Smooth muscle cell (in vitro differentiated cells): ENCODE data around the gene GPRIN3. TPM values are rescaled to one million over a fixed set of nuclear protein-coding genes. Genes with fewer than 3 reads are reported as not detected.
"Not testable (repeated sequence)": the region's sequence is repeated elsewhere in the genome, so short reads cannot be mapped to it uniquely, and the experiment has no call there.

Experiments used
- DNase-seq: peaks from one replicate; lab custom pipeline; 2025; ENCODE audit not compliant: unreplicated experiment; lab: John Stamatoyannopoulos, UW
- H2AFZ ChIP-seq: fragments of 200-600 bp; sonication (generic); 2 replicates; pipeline ENCODE4 v1.6.0; 2016; ENCODE audit warnings: antibody characterized with exemption, low read depth, mild to moderate bottlenecking
- H3F3A ChIP-seq: fragments of 200-600 bp; sonication (generic); 2 replicates; pipeline ENCODE4 v1.6.0; 2017; ENCODE audit warnings: antibody characterized with exemption, low read depth
- H3K27ac ChIP-seq: fragments of 200-600 bp; sonication (generic); 2 replicates; pipeline ENCODE4 v1.5.1; 2016; ENCODE audit warnings: low read depth, mild to moderate bottlenecking
- H3K27me3 ChIP-seq: fragments of 200-600 bp; sonication (generic); 2 replicates; pipeline ENCODE4 v1.6.1; 2016; ENCODE audit warnings: low read depth, mild to moderate bottlenecking
- H3K36me3 ChIP-seq: fragments of 200-600 bp; sonication (generic); 2 replicates; pipeline ENCODE4 v1.5.1; 2016; ENCODE audit warnings: low read depth
- H3K4me1 ChIP-seq: fragments of 200-600 bp; sonication (generic); 2 replicates; pipeline ENCODE4 v1.5.1; 2016; ENCODE audit warnings: low read depth
- H3K4me2 ChIP-seq: fragments of 200-600 bp; sonication (generic); 2 replicates; pipeline ENCODE4 v1.6.0; 2016; ENCODE audit warnings: mild to moderate bottlenecking
- H3K4me3 ChIP-seq: fragments of 200-600 bp; sonication (generic); 2 replicates; pipeline ENCODE4 v1.5.1; 2016; ENCODE audit warnings: mild to moderate bottlenecking
- H3K79me2 ChIP-seq: fragments of 200-600 bp; sonication (generic); 2 replicates; pipeline ENCODE4 v1.6.0; 2016; ENCODE audit warnings: low read depth, mild to moderate bottlenecking
- H3K9ac ChIP-seq: fragments of 200-600 bp; sonication (generic); 2 replicates; pipeline ENCODE4 v1.6.0; 2016; ENCODE audit warnings: low read depth
- H3K9me3 ChIP-seq: fragments of 200-600 bp; sonication (generic); replicated peaks from 2 replicates; pipeline ENCODE4 v1.5.1; 2016; ENCODE audit warnings: low read depth
- H4K20me1 ChIP-seq: fragments of 200-600 bp; sonication (generic); 2 replicates; pipeline ENCODE4 v1.6.0; 2016; ENCODE audit warnings: low read depth
- CTCF ChIP-seq: fragments of 200-600 bp; sonication (generic); IDR thresholded peaks from 2 replicates; pipeline ENCODE4 v1.5.1; 2017; ENCODE audit warnings: borderline replicate concordance, mild to moderate bottlenecking, antibody characterized with exemption; ENCODE audit not compliant: insufficient read depth, poor library complexity, severe bottlenecking
- WGBS: methylation state at CpG from one replicate; pipeline ENCODE4 v1.1.7; 2016; ENCODE audit warnings: low lambda C conversion rate; 5-methylcytosine and 5-hydroxymethylcytosine counted together
- polyA plus RNA-seq: library from polyadenylated mRNA; unstranded; fragments of >200 nt; fragmentation: Nextera tagmentation; extraction: Ambion mirVana; gene quantifications from 2 replicates; pipeline ENCODE4 v1.2.1, GENCODE V29; 2016
- total RNA-seq: library from RNA; depleted of rRNA; stranded (reverse); fragments of >200 nt; gene quantifications from 2 replicates; pipeline ENCODE4 v1.2.3, GENCODE V29; 2014

Gene GPRIN3
- total and polyA plus RNA-seq, 2 experiments from 2014 or later, result 0.47 to 1.8 TPM

GRCh38 chr4:89258506-89258905, 49.1 kb downstream of the GPRIN3 start:
- H3K4me1 ChIP-seq, result no peaks in the 10 kb centered on the region
- no peak for DNase-seq
- 91% methylated on average over 6 of the region's 6 CpGs for WGBS

GRCh38 chr4:89257376-89257775, 50.2 kb downstream of the GPRIN3 start:
- TF ChIP-seq CTCF, result no peak
- H3K36me3 ChIP-seq, result no peaks in the 10 kb centered on the region
- no peak for DNase-seq

More at GRCh38 chr4:89258506-89258905, 49.1 kb downstream of the GPRIN3 start:
- no peak overlapping the region for H3K27ac ChIP-seq
- H3K9me3 ChIP-seq, result no peaks in the 10 kb centered on the region
- no peaks in the 10 kb centered on the region for H3K27me3 ChIP-seq
- H3K9ac ChIP-seq, result no peak overlapping the region
- H3F3A ChIP-seq, result no peaks in the 10 kb centered on the region
- no peak overlapping the region for H3K4me2 ChIP-seq
- H3K79me2 ChIP-seq, result no peaks in the 10 kb centered on the region
- H3K4me3 ChIP-seq, result no peak overlapping the region
- no peaks in the 10 kb centered on the region for H4K20me1 ChIP-seq
- no peak overlapping the region for H2AFZ ChIP-seq
- no peak for TF ChIP-seq CTCF
- H3K36me3 ChIP-seq, result no peaks in the 10 kb centered on the region

GRCh38 chr4:89256203-89256800, 51.3 kb downstream of the GPRIN3 start:
- no peak for TF ChIP-seq CTCF
- 60% methylated on average over 3 of the region's 3 CpGs for WGBS
- Histone ChIP-seq H3K27me3 (no peaks in the 10 kb centered on the region), H2AFZ (no peak overlapping the region), H3K9ac (no peak overlapping the region), H3K4me3 (no peak overlapping the region), H3K9me3 (no peaks in the 10 kb centered on the region), H3K79me2 (no peaks in the 10 kb centered on the region), H3K4me1 (no peaks in the 10 kb centered on the region), H3K4me2 (no peak overlapping the region), H3F3A (no peaks in the 10 kb centered on the region), H4K20me1 (no peaks in the 10 kb centered on the region), H3K27ac (no peak overlapping the region), H3K36me3 (no peaks in the 10 kb centered on the region)
- DNase-seq, result no peak

More at GRCh38 chr4:89257376-89257775, 50.2 kb downstream of the GPRIN3 start:
- Histone ChIP-seq H3K79me2 (no peaks in the 10 kb centered on the region), H3K4me1 (no peaks in the 10 kb centered on the region), H3F3A (no peaks in the 10 kb centered on the region), H2AFZ (no peak overlapping the region), H3K27me3 (no peaks in the 10 kb centered on the region), H3K27ac (no peak overlapping the region), H3K9ac (no peak overlapping the region), H3K4me2 (no peak overlapping the region), H4K20me1 (no peaks in the 10 kb centered on the region), H3K4me3 (no peak overlapping the region), H3K9me3 (no peaks in the 10 kb centered on the region)
- WGBS, result 93% methylated on average over 2 of the region's 2 CpGs

GRCh38 chr4:89254847-89255246, 52.8 kb downstream of the GPRIN3 start:
- Histone ChIP-seq H3K27me3 (no peaks in the 10 kb centered on the region), H3K4me1 (no peaks in the 10 kb centered on the region), H2AFZ (no peak overlapping the region), H3F3A (no peaks in the 10 kb centered on the region), H3K36me3 (no peaks in the 10 kb centered on the region), H3K79me2 (no peaks in the 10 kb centered on the region), H3K4me2 (no peak overlapping the region), H3K9ac (no peak overlapping the region), H3K27ac (no peak overlapping the region), H4K20me1 (no peaks in the 10 kb centered on the region), H3K9me3 (no peaks in the 10 kb centered on the region), H3K4me3 (no peak overlapping the region)
- TF ChIP-seq CTCF, result peak; percentile 81
- WGBS, result 13% methylated on average over 3 of the region's 3 CpGs
- DNase-seq, result no peak

- not testable (repeated sequence) for H2AFZ ChIP-seq, H3K27ac ChIP-seq, H3F3A ChIP-seq, H3K36me3 ChIP-seq, H3K27me3 ChIP-seq, H3K4me2 ChIP-seq, H3K9ac ChIP-seq, H4K20me1 ChIP-seq, H3K9me3 ChIP-seq, H3K79me2 ChIP-seq, DNase-seq, H3K4me3 ChIP-seq, H3K4me1 ChIP-seq
- 78% methylated on average over 4 of the region's 4 CpGs for WGBS
These were observed 53.3 kb downstream of the GPRIN3 start for GRCh38 chr4:89254347-89254746.
